Colonic mucosa (tissue), 4 donors: ENCODE measurements around the gene UACA. TPM values are rescaled to one million over a fixed set of nuclear protein-coding genes. Genes with fewer than 3 reads are reported as not detected.
"Not testable (repeated sequence)": the region's sequence is repeated elsewhere in the genome, so short reads cannot be mapped to it uniquely, and the experiment has no call there.

ENCODE experiments used
- DNase-seq: peaks from one replicate; pipeline ENCODE4 v3.0.0-alpha.2; 2020
- H3K27ac ChIP-seq: fragments of 200-600 bp; one replicate; pipeline ENCODE4 v1.8.0; 2021
- H3K27me3 ChIP-seq: fragments of 200-600 bp; one replicate; pipeline ENCODE4 v1.8.0; 2021
- H3K36me3 ChIP-seq: fragments of 200-600 bp; one replicate; pipeline ENCODE4 v1.8.0; 2021
- H3K4me1 ChIP-seq: fragments of 200-600 bp; one replicate; pipeline ENCODE4 v1.8.0; 2021; ENCODE audit warnings: mild to moderate bottlenecking
- H3K4me3 ChIP-seq: fragments of 200-600 bp; one replicate; pipeline ENCODE4 v1.8.0; 2021
- H3K9ac ChIP-seq, 2 donors: one replicate each; pipeline ENCODE4 v1.7.0; 2013; ENCODE audit warnings: control low read depth in 2 of 2, low read depth in 2 of 2, low read length in 2 of 2
- H3K9me3 ChIP-seq: fragments of 200-600 bp; one replicate; pipeline ENCODE4 v1.8.0; 2021
- intact Hi-C: fragments of 100-400 bp; cut with DNase I; formaldehyde crosslinking; loops from one replicate; pipeline ENCODE4 v1.14.1; 2022
- total RNA-seq, 2 donors: library from RNA; stranded (reverse); fragmentation: NEBNext Ultra II Directional in 1 of 2; extraction: Animal tissue kit (Norgen Biotek cat#: 25700) in 1 of 2; gene quantifications; one replicate each; pipeline ENCODE4 v1.2.1, GENCODE V29; 2021
- TF ChIP-seq, protein P1 (sequence below): fragments of 200-600 bp; IDR thresholded peaks from one replicate; pipeline ENCODE4 v1.8.0; 2022; ENCODE audit warnings: antibody characterized with exemption, mild to moderate bottlenecking
- donor health status: healthy.
- donor health status: DM: no; HTN: no; CAD: no.
- donor health status: DM: no; HTN: no; CAD: no.

The UACA gene
- total RNA-seq, 2 donors from 2014 or later = 55.4 to 57.3 TPM

DNA sequence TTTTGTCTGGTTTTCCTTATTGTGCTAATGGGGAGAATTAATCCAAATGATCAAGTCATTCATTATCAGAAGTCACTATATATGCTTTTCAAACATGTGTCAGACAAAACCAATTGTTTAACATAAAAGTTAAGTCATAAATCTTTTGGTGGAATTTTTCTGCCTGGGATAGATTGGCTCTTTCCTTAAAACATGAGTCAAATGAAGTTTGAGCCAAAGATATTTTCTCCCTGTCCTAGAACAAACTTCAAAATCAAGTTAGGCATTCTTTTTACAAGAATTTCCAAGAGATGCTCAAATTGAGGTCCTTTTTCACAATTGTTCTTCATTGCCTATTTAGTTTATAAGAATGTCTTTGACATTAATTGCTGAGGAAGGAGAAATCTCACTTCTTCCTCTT lies 138.3 kb downstream of the UACA start:
- intact Hi-C loops = no loop called here
- H3K9me3 ChIP-seq = no peaks in the 10 kb centered on the region
- TF ChIP-seq, protein P1, sequence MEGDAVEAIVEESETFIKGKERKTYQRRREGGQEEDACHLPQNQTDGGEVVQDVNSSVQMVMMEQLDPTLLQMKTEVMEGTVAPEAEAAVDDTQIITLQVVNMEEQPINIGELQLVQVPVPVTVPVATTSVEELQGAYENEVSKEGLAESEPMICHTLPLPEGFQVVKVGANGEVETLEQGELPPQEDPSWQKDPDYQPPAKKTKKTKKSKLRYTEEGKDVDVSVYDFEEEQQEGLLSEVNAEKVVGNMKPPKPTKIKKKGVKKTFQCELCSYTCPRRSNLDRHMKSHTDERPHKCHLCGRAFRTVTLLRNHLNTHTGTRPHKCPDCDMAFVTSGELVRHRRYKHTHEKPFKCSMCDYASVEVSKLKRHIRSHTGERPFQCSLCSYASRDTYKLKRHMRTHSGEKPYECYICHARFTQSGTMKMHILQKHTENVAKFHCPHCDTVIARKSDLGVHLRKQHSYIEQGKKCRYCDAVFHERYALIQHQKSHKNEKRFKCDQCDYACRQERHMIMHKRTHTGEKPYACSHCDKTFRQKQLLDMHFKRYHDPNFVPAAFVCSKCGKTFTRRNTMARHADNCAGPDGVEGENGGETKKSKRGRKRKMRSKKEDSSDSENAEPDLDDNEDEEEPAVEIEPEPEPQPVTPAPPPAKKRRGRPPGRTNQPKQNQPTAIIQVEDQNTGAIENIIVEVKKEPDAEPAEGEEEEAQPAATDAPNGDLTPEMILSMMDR = no peak

DNA sequence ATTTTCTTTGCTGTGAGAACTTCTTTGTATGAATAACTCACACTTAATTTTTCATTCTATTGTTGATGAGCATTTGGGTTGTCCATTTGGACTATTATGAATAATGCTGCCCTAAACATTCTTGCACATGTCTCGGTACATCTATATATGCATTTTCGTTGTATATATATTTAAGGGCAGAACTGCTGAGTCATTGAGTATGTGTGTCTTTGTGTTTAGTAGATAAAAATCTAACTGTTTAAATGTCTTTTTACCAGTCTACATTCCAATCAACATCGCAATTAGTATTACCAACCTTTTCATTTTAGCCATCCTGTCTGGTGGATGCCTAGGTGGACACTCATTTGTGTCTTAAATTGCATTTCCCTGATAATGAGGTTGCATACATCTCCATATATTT lies 144.4 kb downstream of the UACA start:
- intact Hi-C loops = no loop called here

More for the DNA sequence above, 138.3 kb downstream of the UACA start:
- Histone ChIP-seq H3K27me3 (no peaks in the 10 kb centered on the region), H3K27ac (no peak overlapping the region), H3K9ac (no peak overlapping the region), H3K4me1 (no peaks in the 10 kb centered on the region), H3K4me3 (no peak overlapping the region), H3K36me3 (no peaks in the 10 kb centered on the region)
- no peak for DNase-seq

DNA sequence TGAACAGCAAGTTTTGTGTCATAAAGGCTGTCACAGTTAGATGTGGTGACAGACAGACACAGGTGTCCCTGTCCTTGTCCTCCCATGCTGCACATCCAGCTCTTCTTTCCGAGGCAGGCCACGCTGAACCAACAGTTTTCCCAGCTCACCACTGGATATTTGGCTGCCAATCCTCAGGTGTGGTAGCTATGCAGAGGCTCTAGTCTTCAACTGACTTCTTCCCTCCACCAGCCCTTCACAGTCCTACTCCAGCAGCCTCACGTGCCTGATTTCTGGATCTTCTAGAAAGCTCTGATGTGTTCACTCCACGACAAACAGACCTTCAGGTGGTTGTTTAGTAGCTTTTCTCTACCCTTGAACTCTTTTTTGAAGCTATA lies 145.5 kb downstream of the UACA start:
- H3K9me3 ChIP-seq = no peaks in the 10 kb centered on the region
- intact Hi-C loops = no loop called here
- DNase-seq = no peak
- no peaks in the 10 kb centered on the region for H3K27me3 ChIP-seq
- H3K9ac ChIP-seq = no peak overlapping the region
- H3K36me3 ChIP-seq = no peaks in the 10 kb centered on the region
- no peak overlapping the region for H3K4me3 ChIP-seq
- no peak overlapping the region for H3K27ac ChIP-seq
- TF ChIP-seq, protein P1 = no peak
- H3K4me1 ChIP-seq = no peaks in the 10 kb centered on the region

More for the DNA sequence above, 144.4 kb downstream of the UACA start:
- H3K9ac ChIP-seq = no peak overlapping the region
- no peak for DNase-seq
- TF ChIP-seq, protein P1 = no peak
- no peaks in the 10 kb centered on the region for H3K9me3 ChIP-seq
- no peaks in the 10 kb centered on the region for H3K36me3 ChIP-seq
- H3K4me1 ChIP-seq = no peaks in the 10 kb centered on the region
- no peaks in the 10 kb centered on the region for H3K27me3 ChIP-seq
- no peak overlapping the region for H3K4me3 ChIP-seq
- H3K27ac ChIP-seq = no peak overlapping the region

DNA sequence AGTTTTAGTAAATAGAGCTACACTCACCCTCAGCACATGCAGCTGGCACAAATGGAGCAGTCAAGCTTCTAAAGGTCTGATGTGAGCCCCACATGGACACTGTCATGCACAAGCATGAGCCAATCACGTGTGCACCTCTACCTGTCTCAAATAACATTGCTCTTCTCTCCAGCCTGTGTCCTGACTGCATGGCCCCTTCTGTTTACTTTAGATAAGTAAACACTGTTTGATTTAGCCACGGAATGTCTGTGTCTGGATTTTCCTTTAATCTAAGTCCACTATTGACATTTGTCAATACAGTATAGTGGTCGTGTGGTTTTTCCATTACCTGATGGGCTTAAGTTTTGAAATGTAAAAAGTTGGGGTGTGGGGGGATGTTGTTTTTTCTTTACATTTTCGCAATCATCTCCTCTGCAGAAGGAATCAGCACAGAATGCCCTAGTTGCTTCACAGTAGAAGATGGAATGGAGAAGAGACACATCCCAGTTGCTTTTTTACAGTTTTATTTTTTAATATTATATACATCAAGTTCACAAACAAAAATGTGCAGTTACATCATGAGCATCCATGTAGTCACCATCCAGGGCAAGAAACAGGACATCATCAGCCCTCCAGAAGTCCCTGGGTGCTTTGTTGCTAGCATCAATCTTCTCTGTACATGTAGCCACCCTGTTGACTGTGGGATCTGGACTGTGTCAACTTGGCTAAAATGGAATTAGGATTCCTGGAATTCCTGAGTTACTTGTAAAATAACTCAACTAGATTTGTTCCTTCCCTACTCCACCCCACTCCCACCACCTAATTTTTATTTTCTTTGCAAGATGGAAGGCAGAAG lies 146.1 kb downstream of the UACA start:
- Histone ChIP-seq H3K4me1 (no peaks in the 10 kb centered on the region), H3K36me3 (no peaks in the 10 kb centered on the region), H3K27me3 (no peaks in the 10 kb centered on the region), H3K9ac (no peak overlapping the region), H3K27ac (no peak overlapping the region), H3K4me3 (no peak overlapping the region), H3K9me3 (no peaks in the 10 kb centered on the region)
- intact Hi-C loops = no loop called here
- no peak for DNase-seq
- TF ChIP-seq, protein P1 = no peak

DNA sequence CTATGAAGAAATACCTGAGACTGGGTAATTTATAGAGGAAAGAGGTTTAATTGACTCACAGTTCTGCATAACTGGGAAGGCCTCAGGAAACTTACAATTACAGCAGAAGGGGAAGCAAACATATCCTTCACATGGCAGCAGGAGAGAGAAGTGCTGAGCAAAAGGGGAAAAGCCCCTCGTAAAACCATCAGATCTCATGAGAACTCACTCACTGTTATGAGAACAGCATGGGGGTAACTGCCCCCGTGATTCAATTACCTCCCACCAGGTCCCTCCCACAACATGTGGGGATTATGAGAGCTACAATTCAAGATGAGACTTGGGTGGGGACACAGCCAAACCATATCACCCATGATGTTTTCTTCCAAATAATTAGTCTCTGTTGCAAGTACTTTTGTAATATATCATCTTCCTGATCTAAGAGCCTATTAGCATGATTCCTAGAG lies 147.0 kb downstream of the UACA start:
- H3K27ac ChIP-seq, H3K4me3 ChIP-seq, DNase-seq, intact Hi-C loops, H3K36me3 ChIP-seq, H3K4me1 ChIP-seq, H3K27me3 ChIP-seq, H3K9me3 ChIP-seq, H3K9ac ChIP-seq: not testable (repeated sequence)
